IMR-90 (cell line): ENCODE measurements around the gene ERICH6. TPM values are rescaled to one million over a fixed set of nuclear protein-coding genes. Genes with fewer than 3 reads are reported as not detected.

Experiments used
- ATAC-seq: fragments of 200-7000 bp; cut with Tn5 transposase; 2 replicates; pipeline ENCODE4 v1.9.1; 2020; ENCODE audit warnings: low read depth, mild to moderate bottlenecking, moderate library complexity
- BruUV-seq: library from RNA; stranded (reverse); fragments of 400-500 nt; replicated peaks from 2 replicates; lab custom pipeline; 2021; lab: Mats Ljungman, UMichigan
- CTCF ChIA-PET: fragments of 300-600 bp; formaldehyde crosslinking; extraction: SDS; loops from one replicate; lab custom pipeline; 2021; ENCODE audit warnings: antibody characterized with exemption; lab: Yijun Ruan, JAX
- POLR2A ChIA-PET: fragments of 300-600 bp; sonication (Branson Sonifier 250); formaldehyde crosslinking; loops from one replicate; lab custom pipeline; 2022; ENCODE audit warnings: antibody characterized with exemption; ENCODE audit not compliant: unreplicated experiment; lab: Charles Lee
- DNase-seq: peaks from one replicate; pipeline ENCODE4 v3.0.0; 2013
- H2AFZ ChIP-seq: replicated peaks from 2 replicates; pipeline ENCODE3; 2013; ENCODE audit warnings: low read length, mild to moderate bottlenecking; ENCODE audit not compliant: poor library complexity
- H2AK5ac ChIP-seq: 2 replicates; pipeline ENCODE4 v1.6.1; 2013; ENCODE audit warnings: low read depth, low read length, inconsistent platforms
- H2AK9ac ChIP-seq: replicated peaks from 2 replicates; pipeline ENCODE3; 2013; ENCODE audit warnings: mild to moderate bottlenecking, low read depth, low read length, moderate library complexity; ENCODE audit not compliant: poor library complexity
- H2BK120ac ChIP-seq: 2 replicates; pipeline ENCODE4 v1.6.1; 2013; ENCODE audit warnings: low read depth, low read length, inconsistent platforms
- H2BK15ac ChIP-seq: 3 replicates; pipeline ENCODE4 v1.6.1; 2013; ENCODE audit warnings: low read depth, low read length, inconsistent platforms
- H2BK20ac ChIP-seq: 2 replicates; pipeline ENCODE4 v1.6.1; 2013; ENCODE audit warnings: low read depth, mild to moderate bottlenecking, inconsistent platforms, low read length, moderate library complexity
- H2BK5ac ChIP-seq: 2 replicates; pipeline ENCODE4 v1.6.1; 2013; ENCODE audit warnings: mild to moderate bottlenecking, low read depth, low read length, inconsistent platforms; ENCODE audit not compliant: poor library complexity, severe bottlenecking
- H3K14ac ChIP-seq: replicated peaks from 2 replicates; pipeline ENCODE4 v1.6.1; 2013; ENCODE audit warnings: low read depth, low read length, inconsistent platforms
- H3K18ac ChIP-seq: 2 replicates; pipeline ENCODE4 v1.6.1; 2013; ENCODE audit warnings: low read depth, low read length, control low read depth
- H3K23ac ChIP-seq: 2 replicates; pipeline ENCODE4 v1.6.1; 2013; ENCODE audit warnings: low read depth, low read length, inconsistent platforms
- H3K27ac ChIP-seq: 2 replicates; pipeline ENCODE4 v1.5.1; 2013; ENCODE audit warnings: mild to moderate bottlenecking, control low read depth, low read length; ENCODE audit not compliant: insufficient read depth
- H3K27me3 ChIP-seq: 2 replicates; pipeline ENCODE4 v1.6.1; 2013; ENCODE audit warnings: low read length; ENCODE audit not compliant: control insufficient read depth, insufficient read depth
- H3K36me3 ChIP-seq: 2 replicates; pipeline ENCODE4 v1.6.1; 2013; ENCODE audit warnings: low read length, mixed read lengths; ENCODE audit not compliant: control insufficient read depth, insufficient read depth
- H3K4ac ChIP-seq: 2 replicates; pipeline ENCODE4 v1.6.1; 2013; ENCODE audit warnings: low read depth, low read length, inconsistent platforms
- H3K4me1 ChIP-seq: 2 replicates; pipeline ENCODE4 v1.6.1; 2013; ENCODE audit warnings: low read length, mixed read lengths; ENCODE audit not compliant: control insufficient read depth, insufficient read depth
- H3K4me2 ChIP-seq: 2 replicates; pipeline ENCODE4 v1.6.1; 2013; ENCODE audit warnings: low read depth, mild to moderate bottlenecking, control low read depth, low read length, moderate library complexity
- H3K4me3 ChIP-seq: 2 replicates; pipeline ENCODE4 v1.5.1; 2013; ENCODE audit warnings: low read depth, mild to moderate bottlenecking, control low read depth, low read length, moderate library complexity; ENCODE audit not compliant: insufficient read depth
- H3K56ac ChIP-seq: 2 replicates; pipeline ENCODE4 v1.6.1; 2013; ENCODE audit warnings: low read length, inconsistent platforms; ENCODE audit not compliant: insufficient read depth; ENCODE audit errors: extremely low read depth
- H3K79me1 ChIP-seq, 2 experiments: 2 replicates each; pipeline ENCODE4 v1.6.1; 2013; ENCODE audit warnings: low read length in 2 of 2, inconsistent platforms in 1 of 2, low read depth in 1 of 2
- H3K9ac ChIP-seq: 2 replicates; pipeline ENCODE4 v1.6.1; 2013; ENCODE audit warnings: low read depth, low read length, control low read depth
- H3K9me1 ChIP-seq: 2 replicates; pipeline ENCODE4 v1.6.1; 2013; ENCODE audit warnings: low read length, inconsistent platforms; ENCODE audit not compliant: insufficient read depth
- H3K9me3 ChIP-seq: 2 replicates; pipeline ENCODE4 v1.6.1; 2013; ENCODE audit warnings: low read length; ENCODE audit not compliant: control insufficient read depth, insufficient read depth
- H4K20me1 ChIP-seq: 2 replicates; pipeline ENCODE4 v1.6.1; 2013; ENCODE audit warnings: low read length, inconsistent platforms; ENCODE audit not compliant: insufficient read depth
- H4K5ac ChIP-seq: 2 replicates; pipeline ENCODE4 v1.6.1; 2013; ENCODE audit warnings: mild to moderate bottlenecking, low read depth, low read length, control low read depth
- H4K8ac ChIP-seq, 2 experiments: 2 replicates each; pipeline ENCODE4 v1.6.1; 2013; ENCODE audit warnings: low read depth in 2 of 2, low read length in 2 of 2, control low read depth in 1 of 2, inconsistent platforms in 1 of 2
- H4K91ac ChIP-seq: 2 replicates; pipeline ENCODE4 v1.6.1; 2013; ENCODE audit warnings: low read depth, low read length, inconsistent platforms; ENCODE audit not compliant: insufficient read depth
- CEBPB ChIP-seq: IDR thresholded peaks from 2 replicates; pipeline ENCODE4 v1.6.1; 2012; ENCODE audit warnings: low read depth, low read length, improper control_type of control experiment
- CHD1 ChIP-seq: IDR thresholded peaks from 2 replicates; pipeline ENCODE4 v1.6.1; 2012; ENCODE audit warnings: low read depth, low read length, improper control_type of control experiment
- CTCF ChIP-seq: conservative IDR thresholded peaks from 2 replicates; pipeline ENCODE4 v1.5.1; 2012; ENCODE audit warnings: mild to moderate bottlenecking, low read depth, low read length, improper control_type of control experiment
- ELK1 ChIP-seq: fragments of 150-350 bp; IDR thresholded peaks from 2 replicates; pipeline ENCODE4 v1.6.1; 2016; ENCODE audit warnings: low read depth, mild to moderate bottlenecking, low read length, moderate library complexity, borderline replicate concordance
- MAZ ChIP-seq: IDR thresholded peaks from 2 replicates; pipeline ENCODE4 v1.6.1; 2012; ENCODE audit warnings: low read depth, mild to moderate bottlenecking, low read length, improper control_type of control experiment, moderate library complexity, borderline replicate concordance
- MXI1 ChIP-seq: IDR thresholded peaks from 2 replicates; pipeline ENCODE4 v1.6.1; 2012; ENCODE audit warnings: low read depth, mild to moderate bottlenecking, low read length, moderate library complexity, borderline replicate concordance
- NFE2L2 ChIP-seq: fragments of 150-350 bp; IDR thresholded peaks from 2 replicates; pipeline ENCODE4 v1.6.1; 2016; ENCODE audit warnings: low read depth, mild to moderate bottlenecking, low read length
- POLR2A ChIP-seq: IDR thresholded peaks from 2 replicates; pipeline ENCODE4 v1.6.1; 2012; ENCODE audit warnings: mild to moderate bottlenecking, low read depth, low read length
- RAD21 ChIP-seq: IDR thresholded peaks from 2 replicates; pipeline ENCODE4 v1.6.1; 2012; ENCODE audit warnings: low read length, improper control_type of control experiment
- RFX5 ChIP-seq: IDR thresholded peaks from 2 replicates; pipeline ENCODE4 v1.8.0; 2012; ENCODE audit warnings: low read depth, mild to moderate bottlenecking, low read length, moderate library complexity
- WGBS, 2 experiments: methylation state at CpG; one replicate each; pipeline versions ENCODE4 v1.1.5 to v1.1.7; 2013; ENCODE audit warnings: missing lambda C conversion rate in 2 of 2; ENCODE audit not compliant: insufficient read length in 1 of 2; ENCODE audit errors: extremely low coverage in 2 of 2; 5-methylcytosine and 5-hydroxymethylcytosine counted together
- dilution Hi-C: fragments of 300-500 bp; cut with HindIII; formaldehyde crosslinking; loops from one replicate; pipeline ENCODE4 v1.14.3; 2018; ENCODE audit warnings: low sequenced_read_pairs; ENCODE audit not compliant: unreplicated experiment
- in situ Hi-C: fragments of 300-500 bp; cut with MboI; formaldehyde crosslinking; loops from 3 replicates; pipeline ENCODE4 v1.14.3; 2019; ENCODE audit warnings: low sequenced_read_pairs, inconsistent platforms, mixed read lengths
- intact Hi-C: fragments of 100-400 bp; cut with micrococcal nuclease; formaldehyde crosslinking; loops from 2 replicates; pipeline ENCODE4 v1.10.0; 2022
- polyA plus RNA-seq, 3 experiments: library from polyadenylated mRNA; depleted of rRNA; stranded (reverse); fragments of >200 nt; gene quantifications; 2 replicates each; pipeline ENCODE4 v1.2.3, GENCODE V29; 2012; ENCODE audit warnings: low replicate concordance in 1 of 3
- total RNA-seq: library from RNA; depleted of rRNA; stranded (reverse); fragments of >200 nt; gene quantifications from 2 replicates; pipeline ENCODE4 v1.2.3, GENCODE V29; 2012

The ERICH6 gene
- total and polyA plus RNA-seq, 2 of the 4 experiments (the other 2 are of a cell fraction): under 0.01 TPM; not detected in 1

DNA sequence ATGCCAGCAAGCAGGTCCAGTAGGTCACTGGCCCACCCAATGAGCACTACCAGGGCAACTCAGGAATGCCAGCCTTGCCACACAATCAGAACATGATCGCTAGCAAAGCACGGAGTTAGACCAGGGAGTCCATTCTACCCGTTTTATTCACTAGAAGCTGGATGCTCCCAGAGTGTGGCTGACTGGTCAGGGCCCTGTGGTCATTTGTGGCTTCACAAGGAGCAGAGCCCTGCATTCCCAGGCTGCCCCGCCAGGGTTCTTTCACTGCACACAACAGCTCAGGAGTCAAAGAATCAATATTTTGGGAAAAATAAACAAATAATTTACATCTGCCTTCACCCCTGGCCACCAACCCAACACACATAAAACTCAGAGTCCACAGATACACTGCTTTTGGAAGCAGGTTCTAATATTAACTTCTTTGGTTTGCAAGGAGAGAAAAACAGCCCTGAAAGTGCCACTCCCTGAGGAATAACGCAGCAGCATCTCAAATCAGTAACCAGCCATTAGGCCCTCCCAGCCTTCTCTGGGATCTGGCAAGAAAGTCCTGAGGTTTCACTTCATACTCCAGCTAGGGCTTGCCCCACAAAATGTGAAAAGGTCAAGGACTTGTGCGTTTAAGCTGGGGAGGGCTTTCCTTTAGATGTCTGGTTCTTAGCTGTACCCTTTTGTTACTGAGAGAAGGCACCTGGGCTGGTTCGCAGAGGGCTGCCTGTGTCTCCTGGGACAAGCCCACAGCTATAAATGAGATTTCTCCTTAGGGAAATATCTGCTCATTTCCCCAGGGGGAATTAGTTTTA lies 43.3 kb upstream of the ERICH6 start:
- peaks cover 89% of the 10 kb centered on the region for H4K20me1 ChIP-seq
- ATAC-seq (no peak), DNase-seq (no peak)
- H3K27ac ChIP-seq: no peak overlapping the region
- H3K18ac ChIP-seq: no peak overlapping the region
- no peak overlapping the region for H2BK20ac ChIP-seq
- H3K9ac ChIP-seq: no peak overlapping the region
- dilution Hi-C loops (no loop called here), intact Hi-C loops (no loop called here), in situ Hi-C loops (no loop called here)
- H4K8ac ChIP-seq: no peak overlapping the region
- H2BK5ac ChIP-seq: no peak overlapping the region
- H4K5ac ChIP-seq: no peak overlapping the region
- no peak overlapping the region for H4K91ac ChIP-seq
- peaks cover 26% of the 10 kb centered on the region for H3K9me1 ChIP-seq
- H3K27me3 ChIP-seq: no peaks in the 10 kb centered on the region
- no peak overlapping the region for H3K4ac ChIP-seq
- 100% methylated on average over 3 of the region's 7 CpGs; no CpG with 5 or more reads in 1 of the 2 experiments for WGBS, 2 experiments
- no peak overlapping the region for H3K23ac ChIP-seq
- no peak overlapping the region for H3K14ac ChIP-seq
- H3K56ac ChIP-seq: no peak overlapping the region
- CTCF ChIA-PET: interaction anchor here (0.9 to 1.5 kb wide), 2 partner anchors 11 to 41 kb away, joined by 3 to 5 read pairs; no protein-coding TSS in a partner anchor
- H2AK5ac ChIP-seq: no peak overlapping the region
- POLR2A ChIA-PET: no interaction called here
- H2BK15ac ChIP-seq: no peak overlapping the region
- H2AK9ac ChIP-seq: peak overlapping the region; percentile 31
- H3K9me3 ChIP-seq: no peaks in the 10 kb centered on the region
- TF ChIP-seq RAD21 (no peak), RFX5 (no peak), MXI1 (no peak), NFE2L2 (no peak), CTCF (no peak), CEBPB (no peak), CHD1 (no peak), ELK1 (no peak), POLR2A (no peak), MAZ (no peak)
- H3K79me1 ChIP-seq: peaks cover 40 to 88% of the 10 kb centered on the region in 2 experiments
- no peak overlapping the region for H3K4me3 ChIP-seq
- H2AFZ ChIP-seq: no peak overlapping the region
- H3K4me1 ChIP-seq: peaks cover 17% of the 10 kb centered on the region
- H3K4me2 ChIP-seq: no peak overlapping the region; the same call in 1 of the 2 replicates
- no peak overlapping the region for H2BK120ac ChIP-seq
- peaks cover 6% of the 10 kb centered on the region for H3K36me3 ChIP-seq
- no TSS peak for BruUV-seq
